ENCODE data around the gene POU2F3. TPM values are rescaled to one million over a fixed set of nuclear protein-coding genes. Genes with fewer than 3 reads are reported as not detected.

Gene POU2F3
- under 1 TPM in 1 of 4 donors, not detected in 3; 0.22 TPM for total RNA-seq

DNA sequence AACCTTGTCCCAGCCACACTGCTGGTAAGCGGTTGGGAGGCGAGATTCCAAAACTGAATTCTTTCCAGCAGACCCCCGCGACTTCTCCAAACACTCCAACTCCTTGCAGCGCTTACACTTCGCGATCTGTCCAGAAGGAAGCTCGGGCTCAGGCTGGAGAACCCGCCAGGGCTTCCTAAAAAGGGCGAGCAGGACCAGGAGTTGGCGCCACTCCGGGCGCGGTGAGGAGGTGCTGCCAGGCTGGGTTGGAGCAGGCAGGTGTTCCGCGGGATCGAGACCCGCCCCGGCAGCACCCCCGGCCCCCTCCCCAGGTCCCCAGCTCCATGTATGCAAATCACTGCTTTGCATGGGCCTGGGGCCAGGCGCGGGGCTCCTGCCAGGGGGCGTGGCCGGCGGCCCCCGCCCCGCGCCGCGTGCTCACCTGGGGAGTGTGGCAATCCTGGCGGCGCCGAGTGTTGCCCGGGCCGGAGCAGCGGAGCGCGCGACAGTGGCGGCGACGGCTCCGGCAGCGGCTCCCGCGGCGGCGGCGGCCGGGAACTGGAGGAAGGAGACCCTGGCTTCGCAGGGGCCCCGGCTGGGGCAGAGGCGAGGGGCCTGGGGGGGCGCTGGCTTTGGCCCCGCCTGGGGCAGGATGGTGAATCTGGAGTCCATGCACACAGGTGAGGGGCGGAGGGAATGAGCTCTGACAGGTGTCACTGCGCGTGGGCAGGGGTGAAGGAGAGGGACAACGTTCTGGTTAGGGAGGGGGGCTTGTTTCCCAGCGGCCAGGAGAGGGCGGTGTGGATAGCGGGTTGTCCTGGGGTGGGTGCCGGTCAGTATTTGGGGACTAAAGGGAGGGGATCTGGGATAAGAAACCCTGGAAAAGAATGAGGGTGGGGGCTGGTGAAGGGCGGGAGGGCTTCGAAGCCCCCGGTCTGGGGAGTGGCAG lies at the start of gene POU2F3:
Gene POU2F3 (plus strand): TSS at position 428 of the 928 bp plus-strand sequence. CDS start 204 bp downstream, at position 632.
- Histone ChIP-seq H3K27ac (no peak within 1 kb of the TSS), H3K36me3 (no peaks in the 10 kb centered on the region), H3K27me3 (peaks cover 0 to 47% of the 10 kb centered on the region in 2 donors), H3K9me3 (no peaks in the 10 kb centered on the region), H3K4me3 (no peak within 1 kb of the TSS), H3K4me1 (peaks cover 0 to 9% (median 3%) of the 10 kb centered on the region in 4 donors)
- WGBS, 2 donors: 6 to 9% methylated on average over 49 to 51 of the region's 66 CpGs
- no peak for TF ChIP-seq POLR2A (IDR thresholded peaks at IDR 0.05)
- TF ChIP-seq, protein P1, sequence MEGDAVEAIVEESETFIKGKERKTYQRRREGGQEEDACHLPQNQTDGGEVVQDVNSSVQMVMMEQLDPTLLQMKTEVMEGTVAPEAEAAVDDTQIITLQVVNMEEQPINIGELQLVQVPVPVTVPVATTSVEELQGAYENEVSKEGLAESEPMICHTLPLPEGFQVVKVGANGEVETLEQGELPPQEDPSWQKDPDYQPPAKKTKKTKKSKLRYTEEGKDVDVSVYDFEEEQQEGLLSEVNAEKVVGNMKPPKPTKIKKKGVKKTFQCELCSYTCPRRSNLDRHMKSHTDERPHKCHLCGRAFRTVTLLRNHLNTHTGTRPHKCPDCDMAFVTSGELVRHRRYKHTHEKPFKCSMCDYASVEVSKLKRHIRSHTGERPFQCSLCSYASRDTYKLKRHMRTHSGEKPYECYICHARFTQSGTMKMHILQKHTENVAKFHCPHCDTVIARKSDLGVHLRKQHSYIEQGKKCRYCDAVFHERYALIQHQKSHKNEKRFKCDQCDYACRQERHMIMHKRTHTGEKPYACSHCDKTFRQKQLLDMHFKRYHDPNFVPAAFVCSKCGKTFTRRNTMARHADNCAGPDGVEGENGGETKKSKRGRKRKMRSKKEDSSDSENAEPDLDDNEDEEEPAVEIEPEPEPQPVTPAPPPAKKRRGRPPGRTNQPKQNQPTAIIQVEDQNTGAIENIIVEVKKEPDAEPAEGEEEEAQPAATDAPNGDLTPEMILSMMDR (IDR thresholded peaks at IDR 0.05): no peak
- TF ChIP-seq EP300 (IDR thresholded peaks at IDR 0.05): no peak
- DNase-seq (ENCODE audit: low spot score in 2 of 2): no peak

- Histone ChIP-seq H3K27ac (no peak overlapping the region), H3K4me1 (peaks cover 0 to 70% (median 24%) of the 10 kb centered on the region in 4 donors), H3K36me3 (no peaks in the 10 kb centered on the region), H3K9me3 (no peaks in the 10 kb centered on the region), H3K4me3 (no peak overlapping the region), H3K27me3 (no peaks in the 10 kb centered on the region)
- TF ChIP-seq, protein P1 (IDR thresholded peaks at IDR 0.05): no peak
- no peak for TF ChIP-seq EP300 (IDR thresholded peaks at IDR 0.05)
- TF ChIP-seq POLR2A (IDR thresholded peaks at IDR 0.05): no peak
- WGBS, 2 donors: 70 to 84% methylated on average over 4 of the region's 4 CpGs
- no peak for DNase-seq (ENCODE audit: low spot score in 2 of 2)
These were observed 48.9 kb upstream of the POU2F3 start for GRCh38 chr11:120191058-120191457.

- Histone ChIP-seq H3K27ac (no peak overlapping the region), H3K4me3 (no peak overlapping the region), H3K36me3 (no peaks in the 10 kb centered on the region), H3K4me1 (peaks cover 0 to 70% (median 20%) of the 10 kb centered on the region in 4 donors), H3K9me3 (no peaks in the 10 kb centered on the region), H3K27me3 (no peaks in the 10 kb centered on the region)
- WGBS, 2 donors: 51 to 59% methylated on average over 11 to 12 of the region's 15 CpGs
- no peak for DNase-seq (ENCODE audit: low spot score in 2 of 2)
- TF ChIP-seq, protein P1 (IDR thresholded peaks at IDR 0.05): no peak
- TF ChIP-seq EP300 (IDR thresholded peaks at IDR 0.05) (no peak), POLR2A (IDR thresholded peaks at IDR 0.05) (no peak)
These were observed 46.9 kb upstream of the POU2F3 start for GRCh38 chr11:120192831-120193625.

DNA sequence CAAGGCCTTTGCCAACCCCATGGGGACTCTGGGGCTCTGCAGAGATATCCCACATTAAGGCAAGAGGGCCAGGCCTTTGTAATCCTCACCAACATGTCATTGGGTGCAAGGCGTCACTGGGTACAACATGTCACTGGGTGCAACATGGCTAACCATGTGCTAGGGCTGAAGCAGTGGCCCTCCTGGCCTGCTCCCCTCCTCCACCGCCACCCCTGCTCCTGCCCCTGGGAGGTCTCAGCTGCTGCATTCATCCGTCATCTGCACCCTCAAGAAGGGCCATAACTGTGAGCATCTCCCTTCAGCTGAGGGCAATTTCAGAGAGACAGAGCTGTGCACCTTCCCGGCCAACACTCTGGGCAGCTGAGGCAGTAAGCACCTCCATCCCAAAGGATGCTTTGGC lies 45.8 kb upstream of the POU2F3 start:
- Histone ChIP-seq H3K36me3 (no peaks in the 10 kb centered on the region), H3K9me3 (no peaks in the 10 kb centered on the region), H3K4me3 (no peak overlapping the region), H3K4me1 (peaks cover 0 to 70% (median 24%) of the 10 kb centered on the region in 4 donors), H3K27me3 (no peaks in the 10 kb centered on the region), H3K27ac (no peak overlapping the region)
- TF ChIP-seq, protein P1 (IDR thresholded peaks at IDR 0.05): no peak
- TF ChIP-seq EP300 (IDR thresholded peaks at IDR 0.05): no peak
- 90 to 95% methylated on average over 4 of the region's 4 CpGs for WGBS, 2 donors
- DNase-seq (ENCODE audit: low spot score in 2 of 2): no peak
